Stimulated activated CD4-positive, alpha-beta T cell treated with anti-CD3 and anti-CD28 coated beads, Interleukin-15, amount 100 ng/mL, for 24 hours (primary cell): ENCODE results near the gene ALKBH6.

Source experiments
- DNase-seq: peaks from one replicate; pipeline ENCODE4 v3.0.0-alpha.2; 2020

Gene ALKBH6

DNA sequence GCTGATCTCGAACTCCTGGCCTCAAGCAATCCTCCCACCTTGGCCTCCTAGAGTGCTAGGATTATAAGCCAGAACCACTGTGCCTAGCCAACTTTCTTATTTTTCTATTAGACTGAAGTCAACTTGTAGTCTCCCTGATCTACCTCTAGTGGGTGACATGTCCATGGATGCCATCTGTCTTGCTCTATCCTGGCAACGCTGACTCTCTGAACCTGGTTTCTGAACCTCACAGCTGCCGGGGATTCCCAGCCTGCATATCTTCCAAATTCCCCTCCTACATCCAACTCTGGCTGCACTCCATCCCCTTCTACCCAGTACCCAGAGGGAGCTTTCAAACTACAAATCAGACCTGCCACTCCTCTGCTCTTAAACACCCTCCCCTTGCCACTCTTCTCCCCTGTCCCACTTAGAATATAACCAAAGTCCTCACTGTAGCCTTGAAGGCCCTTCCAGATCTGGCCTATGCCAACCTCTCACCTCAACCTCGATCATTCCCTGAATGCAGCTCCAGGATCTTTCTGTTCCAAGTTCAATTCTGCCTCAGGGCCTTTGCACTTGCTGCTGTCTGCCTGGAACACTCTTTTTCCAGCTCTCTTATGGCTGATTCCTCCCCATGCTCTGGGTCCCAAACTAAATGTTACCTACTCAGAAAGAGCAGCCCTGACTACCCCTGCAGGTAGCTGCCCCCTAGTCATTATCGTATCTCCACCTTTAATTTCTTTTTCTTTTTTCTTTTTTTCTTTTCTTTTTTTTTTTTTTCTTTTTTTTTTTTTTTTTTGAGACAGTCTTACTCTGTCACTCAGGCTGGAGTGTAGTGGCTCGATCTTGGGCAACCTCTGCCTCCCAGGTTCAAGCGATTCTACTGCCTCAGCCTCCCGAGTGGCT lies 16.5 kb upstream of the ALKBH6 start:
- no peak for DNase-seq

DNA sequence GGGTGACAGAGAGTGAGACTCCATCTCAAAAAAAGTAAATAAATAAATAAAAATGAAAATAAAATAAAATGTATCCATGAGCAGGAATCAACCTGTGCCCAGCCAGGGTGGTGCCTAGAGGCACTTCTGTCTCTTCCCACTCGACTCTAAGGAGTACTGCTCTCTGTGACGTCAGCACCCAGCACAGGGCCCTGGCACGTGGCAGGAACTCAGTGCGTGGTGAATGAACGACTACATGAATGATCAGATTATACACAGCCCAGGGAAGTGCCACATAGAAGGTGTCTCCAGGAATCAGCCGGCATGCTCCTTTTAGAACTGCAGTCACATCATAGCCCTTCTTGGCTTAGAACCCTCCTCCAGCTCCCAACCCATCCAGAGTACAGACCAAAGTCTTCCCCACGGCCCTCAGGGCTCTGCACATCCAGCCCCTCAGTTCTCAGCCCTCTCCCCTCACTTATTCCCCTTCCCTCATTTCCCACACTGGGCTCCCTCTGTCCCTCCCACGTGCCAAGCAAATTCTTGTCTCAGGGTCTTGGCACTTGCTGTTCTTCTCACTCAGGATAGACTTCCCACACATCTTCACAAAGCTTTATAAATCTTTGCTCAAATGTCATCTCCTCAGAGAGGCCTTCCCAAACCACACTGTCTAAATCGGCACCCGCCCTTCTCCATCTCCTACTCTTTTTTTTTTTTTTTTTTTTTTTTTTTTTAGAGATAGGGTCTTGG lies 14.5 kb upstream of the ALKBH6 start:
- no peak for DNase-seq

DNA sequence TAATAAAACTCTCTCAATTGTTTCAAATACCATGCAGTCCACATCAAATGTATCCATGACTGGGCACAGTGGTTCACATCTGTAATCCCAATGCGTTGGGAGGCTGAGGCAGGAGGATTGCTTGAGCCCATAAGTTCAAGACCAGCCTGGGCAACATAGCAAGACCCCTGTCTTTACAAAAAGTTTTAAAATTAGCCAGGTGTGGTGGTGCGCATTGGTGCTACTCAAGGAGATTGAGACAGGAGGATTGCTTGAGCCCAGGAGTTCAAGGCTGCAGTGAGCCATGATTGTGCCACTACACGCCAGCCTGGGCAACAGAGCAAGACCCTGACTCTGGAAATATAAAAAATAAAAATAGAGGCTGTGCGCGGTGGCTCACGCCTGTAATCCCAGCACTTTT lies 13.7 kb upstream of the ALKBH6 start:
- DNase-seq, result no peak

DNA sequence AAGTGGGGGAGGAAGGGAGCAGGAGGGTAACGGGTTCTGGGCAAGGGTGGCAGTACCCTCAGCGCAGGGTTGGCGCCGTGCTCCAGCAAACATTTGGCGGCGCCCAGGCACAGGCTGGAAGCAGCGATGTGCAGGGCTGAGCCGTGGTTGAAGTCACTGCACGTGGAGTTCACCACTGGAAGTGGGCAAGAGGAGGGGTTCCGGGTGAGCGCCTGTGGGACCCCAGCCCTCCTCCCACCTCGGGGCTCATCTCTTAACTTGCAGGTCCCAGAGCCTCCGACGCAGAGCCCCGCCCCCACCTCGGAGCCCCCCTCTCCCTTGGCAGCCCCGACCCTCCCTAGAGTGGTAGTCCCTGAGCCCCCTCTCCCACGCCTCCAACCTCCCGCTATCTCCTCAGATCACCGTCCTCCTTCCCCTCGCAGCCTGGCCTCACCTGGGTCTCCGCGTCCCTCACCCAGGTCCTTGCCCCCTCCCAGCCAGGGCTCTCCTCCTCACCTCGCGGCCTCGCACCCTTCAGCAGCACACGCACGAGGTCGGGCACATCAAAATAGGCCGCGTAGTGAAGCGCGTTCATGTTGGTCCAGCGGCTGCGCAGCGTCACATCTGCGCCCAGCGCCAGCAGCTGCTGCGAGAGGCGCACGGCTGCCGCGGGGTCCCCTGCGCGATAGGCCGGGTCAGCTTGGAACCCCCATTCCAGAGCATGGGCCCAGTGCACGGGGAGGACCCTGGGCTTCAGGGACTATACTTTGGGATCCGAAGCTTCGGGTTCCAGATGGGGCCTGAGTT lies 12.3 kb upstream of the ALKBH6 start:
- no peak for DNase-seq

DNA sequence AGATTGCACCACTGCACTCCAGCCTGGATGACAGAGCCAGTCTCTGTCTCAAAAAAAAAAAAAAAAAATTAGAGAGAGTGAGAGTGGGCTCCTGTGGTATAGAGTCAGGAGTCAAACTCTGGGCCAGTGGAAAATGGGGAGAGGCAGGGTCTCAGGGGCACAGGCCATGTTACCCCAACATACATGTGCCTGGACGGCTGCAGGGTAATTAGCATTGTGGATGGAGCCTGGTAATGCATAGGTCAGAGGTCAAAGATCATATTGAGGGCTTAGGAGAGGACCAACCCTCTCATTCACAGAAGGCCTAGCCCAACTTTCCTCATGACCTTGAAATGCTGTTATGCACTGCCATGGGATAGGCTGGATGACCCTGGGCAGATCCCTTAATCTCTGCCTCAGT lies 11.5 kb upstream of the ALKBH6 start:
- DNase-seq, result no peak

DNA sequence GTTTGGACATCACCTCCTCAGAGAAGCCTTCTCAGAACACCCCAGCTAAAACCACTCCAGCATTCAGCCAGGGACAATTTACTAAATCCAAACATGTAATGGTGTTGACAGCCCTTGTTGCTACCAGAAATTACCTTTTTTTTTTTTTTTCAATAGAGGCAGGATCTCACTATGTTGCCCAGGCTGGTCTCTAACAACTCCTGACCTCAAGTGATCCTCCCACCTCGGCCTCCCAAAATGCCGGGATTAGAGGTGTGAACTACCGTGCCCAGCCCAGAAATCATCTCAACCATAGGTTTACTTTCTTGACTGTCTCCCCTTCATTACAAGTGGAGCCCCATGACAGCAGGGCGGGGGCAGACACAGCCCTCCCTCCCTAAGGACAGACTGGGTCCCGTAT lies 9.4 kb upstream of the ALKBH6 start:
- DNase-seq, result no peak

DNA sequence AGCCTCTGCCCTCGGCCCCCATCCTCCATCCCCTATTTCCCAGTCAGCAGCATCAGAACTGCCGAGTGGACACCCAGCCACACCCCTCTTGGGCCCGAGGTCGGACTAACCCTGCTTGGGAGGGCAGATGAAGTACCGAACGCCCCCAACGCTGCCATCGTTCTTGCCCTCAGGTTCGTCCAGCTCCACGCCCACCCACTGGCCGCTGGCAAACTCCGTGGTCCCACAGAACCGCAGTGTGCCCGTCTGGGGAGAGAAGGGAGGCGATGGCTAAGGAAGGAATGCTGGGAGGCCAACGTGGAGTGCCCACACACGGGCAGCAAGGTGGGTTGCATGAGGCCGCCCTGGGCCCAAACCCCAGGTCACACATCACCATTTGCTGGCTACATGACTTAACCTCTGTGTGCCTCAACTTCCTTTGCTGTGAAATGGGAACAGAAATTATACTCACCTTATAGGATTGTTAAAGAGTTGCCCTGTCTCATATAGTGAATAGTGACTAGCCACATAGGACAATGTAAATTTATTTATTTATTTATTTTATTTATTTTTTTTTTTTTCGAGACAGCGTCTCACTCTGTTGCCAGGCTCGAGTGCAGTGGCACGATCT lies 5.2 kb upstream of the ALKBH6 start:
- no peak for DNase-seq

DNA sequence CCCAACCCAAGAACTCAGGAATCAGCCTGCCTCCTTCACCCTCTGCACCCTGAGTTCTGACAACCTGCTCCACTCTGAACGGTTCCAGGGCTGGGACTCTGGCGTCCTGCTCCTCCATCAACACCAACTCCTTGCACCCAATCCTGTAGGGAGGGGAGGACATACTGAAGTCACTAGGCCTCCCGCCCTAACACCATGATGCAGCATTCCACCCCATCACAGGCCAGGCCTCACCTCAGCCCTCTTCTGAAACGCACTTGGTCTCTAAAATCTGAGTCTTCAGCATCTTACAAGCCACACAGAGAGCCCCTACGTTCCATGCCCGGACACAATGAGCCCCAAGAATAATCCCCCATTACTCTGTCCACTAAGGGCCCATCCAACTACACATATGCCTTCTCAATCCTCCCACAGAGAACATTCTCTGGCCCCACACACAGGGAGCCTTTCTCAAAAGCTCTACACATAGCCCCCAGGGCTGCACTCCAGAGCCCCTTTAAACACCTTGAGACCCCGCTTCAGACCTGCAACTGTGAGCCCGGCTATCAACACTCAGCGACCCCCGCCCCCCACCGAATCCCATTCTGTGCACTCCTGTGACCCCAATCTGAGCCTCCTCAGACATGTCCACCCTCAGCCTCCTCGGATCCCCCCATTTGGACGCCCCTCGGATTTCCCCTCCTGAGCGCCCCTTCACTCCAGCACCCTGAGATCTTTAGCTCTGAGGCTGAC lies 567 bp downstream of the ALKBH6 start:
- DNase-seq, result no peak

DNA sequence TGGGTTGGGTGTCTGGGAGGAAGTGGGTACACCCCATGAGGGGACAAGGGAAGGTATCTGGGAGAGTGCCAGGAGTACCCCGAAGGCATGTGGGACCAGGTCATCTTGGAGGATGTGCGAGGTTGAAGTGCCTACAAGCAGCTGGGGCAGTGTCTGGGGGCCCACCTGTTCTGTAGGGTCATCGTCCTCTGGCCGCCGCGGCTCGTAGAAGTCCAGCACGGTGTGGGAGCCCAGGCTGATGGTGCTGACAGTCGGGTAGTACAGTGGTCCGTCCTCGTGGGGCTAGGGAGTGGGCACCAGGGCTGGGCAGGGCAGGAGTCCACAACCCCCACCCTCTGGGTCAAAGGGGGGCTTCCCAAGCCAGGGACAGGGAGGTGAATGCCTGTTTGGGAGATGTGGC lies 3.6 kb downstream of the ALKBH6 start:
- DNase-seq, result no peak

DNA sequence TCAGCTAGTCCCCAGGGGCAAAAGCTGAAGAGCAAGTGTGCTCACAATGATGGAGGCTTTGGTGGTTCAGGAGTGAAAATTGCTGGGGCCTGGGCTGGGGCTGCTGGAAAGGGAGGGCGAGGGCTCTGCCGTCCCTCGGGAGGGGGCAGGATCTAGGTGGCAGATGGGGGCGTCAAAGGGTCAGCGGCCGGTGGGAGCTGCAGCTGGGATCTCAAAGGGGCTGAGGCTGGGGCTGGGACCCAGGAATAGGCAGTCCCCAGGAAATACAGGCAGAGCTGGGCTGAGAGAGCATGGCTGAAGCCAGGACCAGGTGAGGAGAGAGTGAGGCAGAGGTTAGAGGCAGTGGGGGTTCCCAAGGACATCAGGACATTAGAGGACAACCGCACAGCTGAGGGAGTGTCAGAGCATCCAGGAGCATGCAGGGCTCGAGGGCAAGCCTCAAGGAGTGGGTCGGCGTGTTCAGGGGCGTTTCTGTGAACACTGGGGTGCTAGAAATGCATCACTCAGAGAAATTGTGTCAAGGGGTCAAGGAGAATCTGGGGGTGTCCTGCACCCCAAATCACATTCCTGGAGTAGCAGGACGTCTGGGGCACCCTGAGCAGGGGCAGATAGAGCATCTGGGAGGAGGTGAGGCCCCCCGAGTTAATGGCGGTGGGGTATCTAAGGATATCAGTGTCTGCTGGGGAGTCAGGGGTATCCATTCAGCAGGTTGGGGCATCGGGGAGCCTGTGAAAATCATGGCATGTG lies 4.2 kb downstream of the ALKBH6 start:
- no peak for DNase-seq

DNA sequence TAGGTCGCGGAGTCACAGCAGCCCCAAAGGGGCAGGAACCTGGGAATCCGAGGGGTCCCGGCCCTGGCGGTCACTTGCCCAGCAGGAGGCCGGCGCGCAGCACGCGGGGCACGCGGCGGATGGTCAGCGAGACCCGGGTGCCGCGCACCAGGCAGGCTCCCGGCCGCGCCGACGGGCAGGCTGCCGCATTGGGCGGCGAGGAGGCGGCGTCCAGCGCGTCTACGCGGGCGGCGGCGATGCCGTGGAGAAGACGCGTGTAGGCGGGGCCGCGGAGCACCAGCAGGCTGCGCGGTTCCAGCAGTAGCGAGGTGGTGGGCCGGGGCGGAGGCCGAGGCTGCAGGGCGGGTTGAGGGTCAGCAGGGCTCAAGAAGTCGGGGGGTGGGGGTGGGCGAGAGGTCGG lies 4.8 kb downstream of the ALKBH6 start:
- peak; percentile 76 for DNase-seq

DNA sequence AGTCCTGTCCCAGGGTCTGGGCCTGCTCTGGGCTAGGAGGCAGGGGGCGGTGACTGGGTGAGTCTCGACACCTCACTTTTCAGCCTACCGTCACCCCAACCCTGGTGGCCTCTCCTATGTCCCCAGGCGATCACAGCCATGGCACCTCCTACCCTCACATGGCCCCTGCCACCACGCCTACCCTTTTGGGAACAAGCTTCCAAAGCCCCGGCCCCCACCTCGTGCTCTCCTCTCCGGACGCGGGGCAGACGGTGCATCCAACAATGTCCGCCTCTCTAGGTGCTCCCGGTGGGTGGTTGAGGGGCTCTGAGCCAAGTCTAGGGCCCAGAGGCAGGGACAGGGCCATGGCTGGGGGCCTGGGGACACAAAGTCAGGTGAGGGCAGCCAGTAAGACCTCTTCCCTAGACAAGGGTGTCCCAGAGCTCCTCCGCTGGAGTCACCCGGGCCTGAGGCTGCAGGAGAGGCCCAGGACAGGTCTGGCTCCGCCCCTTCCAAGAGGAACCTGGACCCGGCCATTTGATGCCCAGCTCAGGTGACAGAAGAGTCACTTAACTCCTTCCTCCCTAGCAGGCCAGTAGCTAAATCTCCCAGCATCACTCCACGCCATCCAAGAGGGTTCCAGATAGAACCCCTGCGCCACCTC lies 5.6 kb downstream of the ALKBH6 start, which contains the start of gene SYNE4:
Gene SYNE4, minus strand, starts transcription at position 478 of the 643 bp plus-strand sequence. Its CDS starts 132 bp downstream, at position 346.
- no peak for DNase-seq

DNA sequence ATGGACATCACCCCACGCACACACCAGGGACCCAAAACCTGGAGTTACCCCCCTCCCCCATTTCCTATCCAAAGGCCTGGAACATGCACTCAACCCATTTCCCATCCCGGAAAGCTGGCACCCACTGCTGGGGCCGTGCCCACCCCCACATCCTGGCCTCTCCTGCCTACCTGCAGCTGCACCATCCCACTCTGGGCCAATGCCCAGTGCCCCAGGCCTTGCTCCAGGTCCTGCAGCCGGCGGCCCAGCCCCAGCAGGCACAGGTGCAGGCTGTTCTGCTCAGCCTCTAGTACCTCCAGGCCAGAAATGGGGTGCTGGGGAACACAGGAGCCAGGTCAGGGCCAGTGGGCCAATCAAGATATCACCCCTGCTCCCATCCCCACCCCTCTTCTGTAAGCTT lies 7.1 kb downstream of the ALKBH6 start:
- DNase-seq, result no peak

DNA sequence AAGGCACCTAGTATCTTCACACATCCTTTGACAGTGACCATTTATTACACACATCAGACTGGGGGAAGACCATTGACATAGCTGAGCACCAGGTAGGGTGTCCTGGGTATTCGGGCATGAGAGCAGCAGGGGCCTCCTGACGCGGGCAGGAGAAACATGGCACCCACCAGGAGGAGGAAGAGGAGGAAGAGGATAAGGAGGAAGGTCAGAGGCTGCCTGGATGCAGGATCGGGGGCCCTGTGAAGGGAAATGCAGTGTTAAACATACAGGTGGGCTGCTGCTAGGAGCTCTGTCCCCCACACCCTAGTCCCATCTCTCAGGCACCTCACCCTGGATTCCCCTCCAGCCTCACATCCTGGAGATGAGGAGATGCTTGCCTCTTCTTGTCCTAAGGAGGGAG lies 10.7 kb downstream of the ALKBH6 start:
- no peak for DNase-seq

DNA sequence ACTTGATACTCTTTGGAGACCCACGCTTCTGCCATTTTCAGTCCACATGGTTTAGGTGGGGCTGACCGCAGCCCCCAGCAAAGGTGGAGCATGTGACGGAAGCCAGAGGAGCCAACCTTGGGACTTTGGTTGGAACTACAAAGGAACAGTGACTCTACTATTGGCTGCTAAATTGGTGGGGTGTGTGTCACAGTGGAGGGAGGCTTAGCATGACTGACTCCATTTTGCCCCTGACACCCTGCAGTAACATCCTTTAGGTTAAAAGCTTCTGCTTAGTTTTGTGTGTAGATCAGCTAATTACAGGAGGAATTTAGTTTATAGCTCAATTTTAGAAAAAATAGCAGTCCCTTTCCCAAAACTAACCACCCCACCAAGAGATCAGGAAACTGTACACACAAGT lies 12.4 kb downstream of the ALKBH6 start:
- no peak for DNase-seq

DNA sequence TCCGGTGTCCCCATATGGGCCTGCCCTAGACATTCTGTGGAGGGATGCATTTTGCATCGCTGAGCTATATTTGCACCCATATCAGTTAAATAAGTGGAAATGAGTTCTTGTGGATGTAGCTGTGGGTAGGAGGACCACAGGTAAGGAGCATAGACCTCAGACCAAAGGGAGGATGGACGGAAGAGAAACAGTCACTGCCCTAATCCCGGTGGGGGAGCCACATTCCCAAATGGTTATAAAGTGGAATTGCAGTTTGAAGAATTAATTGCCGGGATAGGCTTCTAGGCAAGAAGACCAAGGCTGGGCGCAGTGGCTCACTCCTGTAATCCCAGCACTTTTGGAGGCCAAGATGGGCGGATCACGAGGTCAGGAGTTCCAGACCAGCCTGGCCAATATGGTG lies 17.2 kb downstream of the ALKBH6 start:
- no peak for DNase-seq

DNA sequence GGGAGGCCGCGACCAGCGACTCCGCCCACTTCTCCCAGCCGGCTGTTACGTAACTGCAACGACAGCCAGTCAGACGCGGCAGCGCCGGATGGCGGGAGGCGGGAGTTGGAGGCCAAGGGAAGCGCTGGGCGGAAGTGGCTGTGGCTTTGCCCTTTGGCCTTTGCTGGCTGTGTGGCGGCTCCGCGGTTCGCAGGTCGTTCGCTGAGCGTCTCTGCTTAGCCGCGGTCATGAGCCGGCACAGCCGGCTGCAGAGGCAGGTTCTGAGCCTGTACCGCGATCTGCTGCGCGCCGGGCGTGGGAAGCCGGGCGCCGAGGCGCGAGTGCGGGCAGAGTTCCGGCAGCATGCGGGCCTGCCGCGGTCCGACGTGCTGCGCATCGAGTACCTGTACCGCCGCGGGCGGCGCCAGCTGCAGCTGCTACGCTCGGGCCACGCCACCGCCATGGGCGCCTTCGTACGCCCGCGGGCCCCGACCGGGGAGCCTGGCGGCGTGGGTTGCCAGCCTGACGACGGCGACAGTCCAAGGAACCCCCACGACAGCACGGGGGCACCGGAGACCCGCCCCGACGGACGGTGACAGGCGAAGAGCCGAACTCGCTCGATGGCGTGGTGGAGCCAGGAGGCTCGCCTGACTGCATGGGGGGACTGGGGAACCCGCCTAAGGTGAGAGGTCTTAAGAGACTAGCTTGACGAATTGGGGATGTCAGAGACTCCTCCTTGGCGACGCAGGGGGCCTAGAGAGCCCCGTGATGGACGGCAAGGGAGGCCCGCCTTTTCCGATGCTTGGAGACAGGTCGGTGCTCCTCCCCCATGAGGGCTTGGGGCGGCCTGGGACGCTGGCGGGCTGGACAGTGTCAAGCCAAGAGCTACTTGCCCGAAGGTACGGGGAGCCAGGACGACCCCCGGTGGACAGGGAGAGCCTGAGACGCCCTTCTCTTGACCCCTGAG lies 18.7 kb downstream of the ALKBH6 start, which contains the start of gene SDHAF1:
Gene SDHAF1, plus strand, starts transcription at position 141 of the 946 bp plus-strand sequence. Its CDS starts 87 bp downstream, at position 228.
- DNase-seq, result peak; percentile 99

DNA sequence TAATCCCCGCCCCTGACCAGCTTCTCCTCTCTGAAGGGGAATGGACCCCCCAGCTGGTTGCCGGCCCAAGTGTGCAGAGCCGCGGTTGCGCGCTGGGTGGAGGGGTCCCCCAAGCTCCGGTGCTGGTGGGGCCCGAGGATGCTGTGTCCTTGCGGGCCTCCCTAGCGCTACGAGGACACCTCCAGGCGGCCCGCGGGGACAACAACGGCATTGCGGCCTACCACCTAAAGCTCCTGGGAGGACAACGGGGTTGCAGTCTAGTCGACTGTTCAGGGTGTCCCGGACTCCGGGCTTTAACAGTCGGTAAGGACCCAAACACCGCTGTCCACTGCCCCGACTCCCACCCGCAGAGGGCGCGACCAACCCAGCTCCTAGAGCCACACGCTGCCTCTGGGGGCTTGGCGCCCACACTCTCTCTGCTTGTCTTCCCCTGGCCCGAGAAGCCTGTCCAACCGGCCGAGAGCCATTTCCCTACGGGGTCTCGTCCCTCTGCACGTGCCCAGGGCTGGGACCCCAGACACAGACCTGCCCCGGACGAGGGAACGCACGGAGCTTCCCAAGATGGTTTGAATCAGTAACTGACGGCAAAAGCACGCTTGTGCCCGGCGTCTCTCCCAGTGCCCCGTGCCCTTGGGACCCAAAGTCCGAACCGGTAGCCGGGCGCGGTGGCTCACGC lies 20.0 kb downstream of the ALKBH6 start:
- DNase-seq, result peak; percentile 25
